ENCODE data around the gene AUTS2.

DNA sequence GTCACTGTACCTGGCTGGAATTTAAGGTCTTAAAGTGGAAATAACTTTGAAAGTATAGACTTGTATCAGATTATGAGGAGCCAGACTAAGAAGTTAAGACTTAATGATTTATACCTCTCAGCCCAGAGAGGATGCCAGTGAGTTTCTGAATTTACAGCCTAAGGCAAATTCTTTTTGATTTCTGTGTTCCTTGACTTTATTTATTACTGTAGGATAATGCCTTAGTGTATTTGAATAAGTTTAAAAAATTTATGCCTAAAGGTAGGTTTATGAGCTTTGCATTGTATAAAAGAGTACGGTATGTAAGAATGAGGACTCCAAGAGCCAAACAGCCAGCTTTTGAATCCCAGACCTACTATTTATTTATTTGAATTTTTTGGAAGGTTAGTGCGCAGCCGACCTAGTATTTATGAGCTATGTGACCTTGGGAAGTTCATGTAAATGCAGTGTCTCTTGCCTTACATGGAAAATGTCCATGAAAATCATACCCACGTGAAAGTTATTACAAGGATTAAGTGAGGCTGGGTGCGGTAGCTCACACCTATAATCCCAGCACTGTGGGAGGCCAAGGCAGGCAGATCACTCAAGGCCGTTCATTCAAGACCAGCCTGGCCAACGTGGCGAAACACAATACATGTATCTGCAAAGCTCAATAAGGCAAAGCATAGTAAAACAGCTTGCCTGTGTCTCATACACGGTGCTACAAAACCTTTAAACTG is 174.6 kb downstream of the AUTS2 start:
- TF ChIP-seq GATA3 (IDR thresholded peaks at IDR 0.05; ENCODE audit: low read depth, low read length) (no peak), GATA2 (IDR thresholded peaks at IDR 0.05; ENCODE audit: low read depth, low read length) (no peak)
